Testis (tissue), 3 donors: ENCODE data around the gene NCAPD3. TPM values are rescaled to one million over a fixed set of nuclear protein-coding genes. Genes with fewer than 3 reads are reported as not detected.

Source experiments
- DNase-seq: peaks from one replicate; pipeline ENCODE4 v3.0.0-alpha.2; 2019
- H3K27ac ChIP-seq, 2 donors: fragments of 200-600 bp; sonication (generic); one replicate each; pipeline ENCODE4 v1.5.1; 2019
- H3K27me3 ChIP-seq: fragments of 200-600 bp; sonication (generic); one replicate; pipeline ENCODE4 v1.5.1; 2019
- H3K36me3 ChIP-seq: fragments of 200-600 bp; sonication (generic); one replicate; pipeline ENCODE4 v1.5.1; 2017; ENCODE audit warnings: low read depth; ENCODE audit errors: missing control alignments
- H3K4me1 ChIP-seq: fragments of 200-600 bp; sonication (generic); one replicate; pipeline ENCODE4 v1.5.1; 2019
- H3K4me3 ChIP-seq, 2 donors: fragments of 200-600 bp; sonication (generic); one replicate each; pipeline ENCODE4 v1.5.1; 2017 to 2019
- H3K9me3 ChIP-seq: fragments of 200-600 bp; sonication (generic); one replicate; pipeline ENCODE4 v1.5.1; 2017
- POLR2A ChIP-seq: fragments of 450-650 bp; IDR thresholded peaks from one replicate; pipeline ENCODE4 v1.6.1; 2017; ENCODE audit warnings: antibody characterized with exemption, mild to moderate bottlenecking, moderate library complexity
- WGBS, 2 donors: methylation state at CpG; one replicate each; pipeline ENCODE4 v1.1.5; 2018; 5-methylcytosine and 5-hydroxymethylcytosine counted together
- intact Hi-C: fragments of 100-400 bp; cut with DNase I; formaldehyde crosslinking; loops from one replicate; pipeline ENCODE4 v1.15.1; 2023; ENCODE audit warnings: low total_unique reads
- polyA plus RNA-seq: library from polyadenylated mRNA; stranded (reverse); fragments of 350-450 nt; fragmentation: Illumina TruSeq; extraction: RNeasy Lipid Tissue Mini Kit (QIAGEN cat#74804); gene quantifications from one replicate; pipeline ENCODE4 v1.2.3, GENCODE V29; 2014; ENCODE audit warnings: low read depth, low replicate concordance; ENCODE audit not compliant: insufficient read depth
- total RNA-seq, 2 donors: library from RNA; depleted of rRNA; stranded (reverse); fragments of >200 nt; gene quantifications; one replicate each; pipeline ENCODE4 v1.2.3, GENCODE V29; 2016
- TF ChIP-seq, protein P1 (sequence below), 3 experiments: fragments of 450-650 bp in 2 of 3; fragments of 200-600 bp in 1 of 3; sonication (generic) in 1 of 3; IDR thresholded peaks; one replicate each; pipeline ENCODE4 v1.5.1; 2016 to 2019; ENCODE audit warnings: antibody characterized with exemption in 3 of 3, mild to moderate bottlenecking in 2 of 3, moderate library complexity in 1 of 3

The NCAPD3 gene
- total and polyA plus RNA-seq, 3 donors from 2014 or later: 30.8 to 82.9 (median 69.3) TPM

DNA sequence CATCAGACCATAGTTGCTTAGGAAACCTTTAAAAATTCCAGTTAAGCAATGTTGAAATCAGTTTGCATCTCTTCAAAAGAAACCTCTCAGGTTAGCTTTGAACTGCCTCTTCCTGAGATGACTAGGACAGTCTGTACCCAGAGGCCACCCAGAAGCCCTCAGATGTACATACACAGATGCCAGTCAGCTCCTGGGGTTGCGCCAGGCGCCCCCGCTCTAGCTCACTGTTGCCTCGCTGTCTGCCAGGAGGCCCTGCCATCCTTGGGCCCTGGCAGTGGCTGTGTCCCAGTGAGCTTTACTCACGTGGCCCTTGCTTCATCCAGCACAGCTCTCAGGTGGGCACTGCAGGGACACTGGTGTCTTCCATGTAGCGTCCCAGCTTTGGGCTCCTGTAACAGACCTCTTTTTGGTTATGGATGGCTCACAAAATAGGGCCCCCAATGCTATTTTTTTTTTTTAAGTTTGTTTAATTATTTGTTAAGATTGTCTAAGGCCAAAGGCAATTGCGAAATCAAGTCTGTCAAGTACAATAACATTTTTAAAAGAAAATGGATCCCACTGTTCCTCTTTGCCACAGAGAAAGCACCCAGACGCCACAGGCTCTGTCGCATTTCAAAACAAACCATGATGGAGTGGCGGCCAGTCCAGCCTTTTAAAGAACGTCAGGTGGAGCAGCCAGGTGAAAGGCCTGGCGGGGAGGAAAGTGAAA lies 73.4 kb downstream of the NCAPD3 start:
- no peaks in the 10 kb centered on the region for H3K27me3 ChIP-seq
- intact Hi-C loops: no loop called here
- no peak overlapping the region for H3K4me3 ChIP-seq
- H3K27ac ChIP-seq: no peak overlapping the region
- H3K36me3 ChIP-seq: no peaks in the 10 kb centered on the region
- no peaks in the 10 kb centered on the region for H3K9me3 ChIP-seq
- 85 to 92% methylated on average over 12 of the region's 12 CpGs for WGBS, 2 donors
- TF ChIP-seq, protein P1, sequence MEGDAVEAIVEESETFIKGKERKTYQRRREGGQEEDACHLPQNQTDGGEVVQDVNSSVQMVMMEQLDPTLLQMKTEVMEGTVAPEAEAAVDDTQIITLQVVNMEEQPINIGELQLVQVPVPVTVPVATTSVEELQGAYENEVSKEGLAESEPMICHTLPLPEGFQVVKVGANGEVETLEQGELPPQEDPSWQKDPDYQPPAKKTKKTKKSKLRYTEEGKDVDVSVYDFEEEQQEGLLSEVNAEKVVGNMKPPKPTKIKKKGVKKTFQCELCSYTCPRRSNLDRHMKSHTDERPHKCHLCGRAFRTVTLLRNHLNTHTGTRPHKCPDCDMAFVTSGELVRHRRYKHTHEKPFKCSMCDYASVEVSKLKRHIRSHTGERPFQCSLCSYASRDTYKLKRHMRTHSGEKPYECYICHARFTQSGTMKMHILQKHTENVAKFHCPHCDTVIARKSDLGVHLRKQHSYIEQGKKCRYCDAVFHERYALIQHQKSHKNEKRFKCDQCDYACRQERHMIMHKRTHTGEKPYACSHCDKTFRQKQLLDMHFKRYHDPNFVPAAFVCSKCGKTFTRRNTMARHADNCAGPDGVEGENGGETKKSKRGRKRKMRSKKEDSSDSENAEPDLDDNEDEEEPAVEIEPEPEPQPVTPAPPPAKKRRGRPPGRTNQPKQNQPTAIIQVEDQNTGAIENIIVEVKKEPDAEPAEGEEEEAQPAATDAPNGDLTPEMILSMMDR (IDR thresholded peaks at IDR 0.05): no peak
- TF ChIP-seq POLR2A: no peak
- peaks cover 13% of the 10 kb centered on the region for H3K4me1 ChIP-seq
- no peak for DNase-seq

DNA sequence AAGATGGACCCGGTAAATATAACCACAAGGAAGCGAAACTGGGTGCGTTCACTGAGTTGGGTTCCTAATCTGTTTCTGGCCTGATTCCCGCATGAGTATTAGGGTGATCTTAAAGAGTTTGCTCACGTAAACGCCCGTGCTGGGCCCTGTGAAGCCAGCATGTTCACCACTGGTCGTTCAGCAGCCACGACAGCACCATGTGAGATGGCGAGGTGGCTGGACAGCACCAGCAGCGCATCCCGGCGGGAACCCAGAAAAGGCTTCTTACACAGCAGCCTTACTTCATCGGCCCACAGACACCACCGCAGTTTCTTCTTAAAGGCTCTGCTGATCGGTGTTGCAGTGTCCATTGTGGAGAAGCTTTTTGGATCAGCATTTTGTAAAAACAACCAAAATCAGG lies 74.4 kb downstream of the NCAPD3 start:
- Histone ChIP-seq H3K9me3 (no peaks in the 10 kb centered on the region), H3K27me3 (no peaks in the 10 kb centered on the region), H3K27ac (no peak overlapping the region), H3K4me3 (no peak overlapping the region), H3K4me1 (peaks cover 13% of the 10 kb centered on the region), H3K36me3 (no peaks in the 10 kb centered on the region)
- intact Hi-C loops: loop anchor here (10.0 kb wide), 1 partner anchor 215 kb away; no protein-coding TSS in a partner anchor
- no peak for DNase-seq
- 87 to 92% methylated on average over 16 of the region's 16 CpGs for WGBS, 2 donors
- no peak for TF ChIP-seq POLR2A
- TF ChIP-seq, protein P1 (IDR thresholded peaks at IDR 0.05): no peak

DNA sequence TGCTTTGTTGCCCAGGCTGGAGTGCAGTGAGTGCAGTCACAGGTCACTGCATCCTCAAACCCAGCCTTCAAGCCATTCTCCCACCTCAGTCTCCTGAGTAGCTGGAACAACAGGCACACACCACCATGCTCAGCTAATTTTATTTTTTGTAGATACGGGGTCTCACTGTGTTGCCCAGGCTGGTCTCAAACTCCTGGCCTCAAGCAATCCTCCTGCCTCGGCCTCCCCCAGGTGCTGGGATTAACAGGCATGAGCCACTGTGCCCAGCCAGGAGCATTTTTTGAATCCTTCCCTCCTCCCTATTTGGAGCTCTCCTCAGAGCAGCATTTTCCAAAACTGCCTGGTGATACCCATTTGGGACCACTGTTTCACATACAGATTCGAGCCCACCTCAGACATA lies 77.2 kb downstream of the NCAPD3 start:
- no peaks in the 10 kb centered on the region for H3K27me3 ChIP-seq
- WGBS, 2 donors: 85% methylated on average over 3 of the region's 3 CpGs
- H3K9me3 ChIP-seq: no peaks in the 10 kb centered on the region
- TF ChIP-seq, protein P1 (IDR thresholded peaks at IDR 0.05): no peak
- no peak for TF ChIP-seq POLR2A
- intact Hi-C loops: loop anchor here (10.0 kb wide), 1 partner anchor 212 kb away; no protein-coding TSS in a partner anchor
- H3K4me1 ChIP-seq: no peaks in the 10 kb centered on the region
- H3K27ac ChIP-seq: no peak overlapping the region
- no peaks in the 10 kb centered on the region for H3K36me3 ChIP-seq
- no peak for DNase-seq
- no peak overlapping the region for H3K4me3 ChIP-seq

DNA sequence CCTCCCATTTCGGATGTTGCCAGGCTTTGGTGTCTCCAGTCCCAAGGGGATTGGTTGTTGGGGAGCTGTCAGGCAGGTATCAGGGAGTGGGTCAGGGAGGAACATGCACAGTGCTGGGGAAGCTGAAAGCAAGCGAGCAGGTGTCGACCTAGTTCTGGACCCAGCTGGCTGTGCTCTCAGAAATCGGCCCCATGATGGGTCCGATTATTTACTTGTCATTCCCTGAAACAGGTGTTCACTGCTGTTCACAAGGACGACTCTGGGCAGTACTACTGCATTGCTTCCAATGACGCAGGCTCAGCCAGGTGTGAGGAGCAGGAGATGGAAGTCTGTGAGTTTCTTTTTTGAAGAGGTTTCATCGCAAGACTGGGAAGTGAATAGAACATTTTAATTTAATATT lies 78.1 kb downstream of the NCAPD3 start:
- 79% methylated on average over 8 of the region's 8 CpGs for WGBS, 2 donors

More for the DNA sequence above, 78.1 kb downstream of the NCAPD3 start:
- Histone ChIP-seq H3K9me3 (no peaks in the 10 kb centered on the region), H3K36me3 (no peaks in the 10 kb centered on the region), H3K27ac (no peak overlapping the region), H3K27me3 (no peaks in the 10 kb centered on the region), H3K4me1 (no peaks in the 10 kb centered on the region), H3K4me3 (no peak overlapping the region)
- DNase-seq: no peak
- TF ChIP-seq, protein P1 (IDR thresholded peaks at IDR 0.05): no peak
- TF ChIP-seq POLR2A: no peak
- intact Hi-C loops: loop anchor here (10.0 kb wide), 1 partner anchor 211 kb away; no protein-coding TSS in a partner anchor
